ENCODE measurements around the gene ARID1A. TPM values are rescaled to one million over a fixed set of nuclear protein-coding genes. Genes with fewer than 3 reads are reported as not detected.
A peak's percentile ranks its signal among the peaks of the same experiment; 100 is the strongest.

ARID1A gene
- total RNA-seq, 4 donors from 2014 or later = 43.4 to 72.0 (median 53.1) TPM

GRCh38 chr1:26745191-26745590 is 49.4 kb downstream of the ARID1A start:
- no peak for TF ChIP-seq EP300 (IDR thresholded peaks at IDR 0.05; ENCODE audit: low read depth)
- TF ChIP-seq POLR2AphosphoS5 (IDR thresholded peaks at IDR 0.05) = no peak
- TF ChIP-seq POLR2A (IDR thresholded peaks at IDR 0.05) = no peak
- TF ChIP-seq CTCF (IDR thresholded peaks at IDR 0.05) = no peak
- no peak overlapping the region for H3K4me3 ChIP-seq
- H3K27ac ChIP-seq = peak overlapping the region; percentile 71 to 74 (median 72)
- H3K4me1 ChIP-seq = peaks cover 15 to 65% (median 22%) of the 10 kb centered on the region in 4 donors
- intact Hi-C loops (cut with DNase I; ENCODE audit: low total_unique reads) (no loop called here), in situ Hi-C loops (cut with MboI; ENCODE audit: low pct_ligation_motif_present in 1 of 4, low pct_unique_long_range_greater_than_20kb in 1 of 4, low sequenced_read_pairs in 3 of 4) (no loop called here)
- 66 to 76% methylated on average over 4 to 5 of the region's 5 CpGs for WGBS, 2 donors (ENCODE audit: low coverage in 1 of 2)
- no peaks in the 10 kb centered on the region for H3K9me3 ChIP-seq
- peaks cover 0 to 10% (median 0%) of the 10 kb centered on the region in 4 donors for H3K36me3 ChIP-seq
- no peak for DNase-seq
- H3K27me3 ChIP-seq = no peaks in the 10 kb centered on the region

- intact Hi-C loops (cut with DNase I; ENCODE audit: low total_unique reads) = no loop called here
- in situ Hi-C loops (cut with MboI; ENCODE audit: low pct_ligation_motif_present in 1 of 4, low pct_unique_long_range_greater_than_20kb in 1 of 4, low sequenced_read_pairs in 3 of 4) = no loop called here
- Histone ChIP-seq H3K4me3 (no peak overlapping the region), H3K36me3 (peaks cover 0 to 10% (median 0%) of the 10 kb centered on the region in 4 donors), H3K4me1 (peaks cover 12 to 56% (median 15%) of the 10 kb centered on the region in 4 donors), H3K9me3 (no peaks in the 10 kb centered on the region), H3K27ac (no peak overlapping the region), H3K27me3 (no peaks in the 10 kb centered on the region)
- TF ChIP-seq POLR2A (IDR thresholded peaks at IDR 0.05) (no peak), POLR2AphosphoS5 (IDR thresholded peaks at IDR 0.05) (no peak), CTCF (IDR thresholded peaks at IDR 0.05) (no peak), EP300 (IDR thresholded peaks at IDR 0.05; ENCODE audit: low read depth) (no peak)
- no peak for DNase-seq
- WGBS, 2 donors (ENCODE audit: low coverage in 1 of 2) = 94 to 98% methylated on average over 4 to 5 of the region's 5 CpGs
These were observed 51.2 kb downstream of the ARID1A start for GRCh38 chr1:26747048-26747447.

- intact Hi-C loops (cut with DNase I; ENCODE audit: low total_unique reads) = no loop called here
- Histone ChIP-seq H3K4me1 (peaks cover 12 to 55% (median 20%) of the 10 kb centered on the region in 4 donors), H3K36me3 (peaks cover 0 to 10% (median 0%) of the 10 kb centered on the region in 4 donors), H3K4me3 (no peak overlapping the region), H3K27ac (no peak overlapping the region), H3K27me3 (no peaks in the 10 kb centered on the region), H3K9me3 (no peaks in the 10 kb centered on the region)
- TF ChIP-seq POLR2A (IDR thresholded peaks at IDR 0.05) (no peak), CTCF (IDR thresholded peaks at IDR 0.05) (no peak), POLR2AphosphoS5 (IDR thresholded peaks at IDR 0.05) (no peak), EP300 (IDR thresholded peaks at IDR 0.05; ENCODE audit: low read depth) (no peak)
- in situ Hi-C loops (cut with MboI; ENCODE audit: low pct_ligation_motif_present in 1 of 4, low pct_unique_long_range_greater_than_20kb in 1 of 4, low sequenced_read_pairs in 3 of 4) = no loop called here
- 93 to 100% methylated on average over 1 of the region's 1 CpG for WGBS, 2 donors (ENCODE audit: low coverage in 1 of 2)
- DNase-seq = no peak
These were observed 52.5 kb downstream of the ARID1A start for GRCh38 chr1:26748351-26748750.

- WGBS, 2 donors (ENCODE audit: low coverage in 1 of 2) = 81 to 94% methylated on average over 3 to 5 of the region's 5 CpGs
These were observed 53.6 kb downstream of the ARID1A start for GRCh38 chr1:26749458-26749857.

More at GRCh38 chr1:26749458-26749857, 53.6 kb downstream of the ARID1A start:
- no peak overlapping the region for H3K27ac ChIP-seq
- DNase-seq = no peak
- intact Hi-C loops (cut with DNase I; ENCODE audit: low total_unique reads) (no loop called here), in situ Hi-C loops (cut with MboI; ENCODE audit: low pct_ligation_motif_present in 1 of 4, low pct_unique_long_range_greater_than_20kb in 1 of 4, low sequenced_read_pairs in 3 of 4) (no loop called here)
- H3K4me1 ChIP-seq = peaks cover 12 to 54% (median 23%) of the 10 kb centered on the region in 4 donors
- H3K27me3 ChIP-seq = no peaks in the 10 kb centered on the region
- no peak overlapping the region for H3K4me3 ChIP-seq
- H3K9me3 ChIP-seq = no peaks in the 10 kb centered on the region
- TF ChIP-seq POLR2A (IDR thresholded peaks at IDR 0.05) (no peak), EP300 (IDR thresholded peaks at IDR 0.05; ENCODE audit: low read depth) (no peak), POLR2AphosphoS5 (IDR thresholded peaks at IDR 0.05) (no peak), CTCF (IDR thresholded peaks at IDR 0.05) (no peak)
- H3K36me3 ChIP-seq = peaks cover 0 to 10% (median 0%) of the 10 kb centered on the region in 4 donors
